ENCODE data around the gene FYN.

- TF ChIP-seq CTCF (IDR thresholded peaks at IDR 0.05; ENCODE audit: low read depth, low read length, missing input control): no peak
- TF ChIP-seq SP1 (IDR thresholded peaks at IDR 0.05): no peak
- no peak for TF ChIP-seq JUND (IDR thresholded peaks at IDR 0.05)
- no peak for TF ChIP-seq FOXA1 (IDR thresholded peaks at IDR 0.05)
- no peak for TF ChIP-seq HNF4A (conservative IDR thresholded peaks at IDR 0.05)
- TF ChIP-seq EGR1 (IDR thresholded peaks at IDR 0.05; ENCODE audit: low read depth in 2 of 2): no peak
These were observed 107.5 kb downstream of the FYN start for GRCh38 chr6:111765763-111766162.
